Measurements from ENCODE around the gene DNAAF3. TPM values are rescaled to one million over a fixed set of nuclear protein-coding genes. Genes with fewer than 3 reads are reported as not detected.

DNAAF3 gene
- total RNA-seq, 2 experiments from 2014 or later = not detected

DNA sequence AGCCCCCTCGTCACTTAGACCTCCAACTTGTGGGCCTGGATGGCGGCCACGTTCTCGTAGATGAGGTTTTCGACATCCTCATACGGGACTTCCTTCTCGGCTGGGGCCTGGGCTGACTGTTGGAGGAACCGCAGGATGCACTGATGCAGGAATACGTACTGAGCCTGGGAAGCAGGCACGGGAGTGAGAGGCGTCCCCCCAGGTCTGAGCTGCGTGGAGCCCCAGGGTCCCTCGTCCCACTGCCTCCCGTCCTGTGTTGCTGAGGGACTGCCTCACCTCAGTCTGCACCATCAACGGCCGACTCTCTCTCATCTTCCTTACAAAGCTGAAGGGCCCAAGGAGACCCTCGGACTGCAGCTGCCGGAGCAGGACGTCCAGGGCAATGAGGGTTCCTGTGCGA is 15.3 kb upstream of the DNAAF3 start:
- intact Hi-C loops (cut with DNase I, micrococcal nuclease) = no loop called here
- no peak overlapping the region for H3K4me3 ChIP-seq (ENCODE audit: low read length)
- Mint-ChIP-seq H3K9me3 (no peaks in the 10 kb centered on the region), H3K4me3 (no peak overlapping the region), H3K4me1 (ENCODE audit: low read depth) (peaks cover 23% of the 10 kb centered on the region), H3K27ac (no peak overlapping the region), H3K27me3 (peaks cover 68% of the 10 kb centered on the region), H3K36me3 (ENCODE audit: low read depth) (no peaks in the 10 kb centered on the region)
- ATAC-seq (ENCODE audit: poor library complexity) = no peak
- peaks cover 52 to 54% of the 10 kb centered on the region in 2 experiments for H3K27me3 ChIP-seq (ENCODE audit: control insufficient read depth in 1 of 2, insufficient read depth in 2 of 2, low read length in 2 of 2)
- DNase-seq = no peak
- peaks cover 0 to 32% of the 10 kb centered on the region in 2 experiments for H3K9me3 ChIP-seq (ENCODE audit: control insufficient read depth in 1 of 2, insufficient read depth in 1 of 2, low read length in 2 of 2)
- no peaks in the 10 kb centered on the region for H3K36me3 ChIP-seq (ENCODE audit: insufficient read depth, low read length)
- H3K4me1 ChIP-seq (ENCODE audit: insufficient read depth, low read length) = peaks cover 27% of the 10 kb centered on the region
- no peak overlapping the region for H3K27ac ChIP-seq (ENCODE audit: low read depth in 1 of 2, low read length in 2 of 2)
- CTCF ChIA-PET = no interaction called here
- POLR2A ChIA-PET = no interaction called here
- TF ChIP-seq CTCF (IDR thresholded peaks at IDR 0.05) = no peak

DNA sequence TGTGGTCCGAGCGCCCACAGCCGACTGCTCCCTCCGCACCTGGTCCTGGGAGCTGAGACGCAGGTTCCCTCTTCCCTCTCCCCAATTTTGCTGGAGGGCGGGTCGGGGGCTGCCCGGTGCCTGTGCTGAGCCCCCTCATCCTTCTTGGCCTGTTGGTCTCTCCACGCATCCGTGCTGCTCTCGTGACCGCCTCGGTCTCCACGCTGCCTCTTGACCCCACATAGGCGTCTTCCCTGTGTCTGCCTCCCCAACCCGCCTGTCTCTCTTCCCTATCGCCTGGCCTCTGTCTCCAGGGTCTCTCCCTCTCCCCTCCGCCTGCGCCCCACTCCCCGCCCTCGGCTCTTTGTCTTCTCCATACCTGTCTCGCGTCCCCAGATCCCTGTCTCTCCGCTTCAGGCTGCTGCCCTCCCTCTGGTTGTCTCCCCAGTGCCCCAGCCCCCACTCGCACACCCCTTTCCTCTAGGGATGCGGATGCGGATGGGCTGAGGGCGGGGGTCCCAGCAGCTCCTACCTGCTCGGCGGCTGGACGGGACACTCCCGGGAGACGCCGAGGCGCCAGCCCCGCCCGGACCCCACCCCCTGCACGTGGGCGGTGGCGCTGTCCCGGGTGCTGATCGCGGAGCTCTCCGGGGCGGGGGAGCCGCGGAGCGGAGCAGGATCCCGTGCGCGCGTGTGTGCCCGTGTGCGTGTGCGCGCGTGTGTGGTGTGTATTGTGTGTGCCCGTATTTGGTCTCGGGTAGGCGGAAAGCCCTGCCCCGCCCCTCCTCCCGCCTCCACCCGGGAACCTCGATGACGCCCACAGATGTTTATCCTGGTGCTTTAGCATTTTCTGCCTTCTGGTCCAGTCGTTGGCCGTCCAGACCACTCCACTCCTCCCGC is 13.4 kb upstream of the DNAAF3 start, which contains the start of gene SYT5:
SYT5 (minus strand) TSS at position 684 of the 879 bp plus-strand sequence. CDS start 1,248 bp downstream, outside the sequence.
- peaks cover 28% of the 10 kb centered on the region for H3K4me1 Mint-ChIP-seq (ENCODE audit: low read depth)
- TF ChIP-seq CTCF (IDR thresholded peaks at IDR 0.05) = no peak
- H3K27me3 Mint-ChIP-seq = peaks cover 79% of the 10 kb centered on the region
- no peaks in the 10 kb centered on the region for H3K9me3 Mint-ChIP-seq
- H3K4me3 ChIP-seq (ENCODE audit: low read length) = peak within 1 kb of the TSS; percentile 46
- ATAC-seq (ENCODE audit: poor library complexity) (peak; percentile 47), DNase-seq (peak; percentile 38 to 81 (median 56))
- H3K27ac ChIP-seq (ENCODE audit: low read depth in 1 of 2, low read length in 2 of 2) = no peak within 1 kb of the TSS
- peaks cover 69% of the 10 kb centered on the region in 2 experiments for H3K27me3 ChIP-seq (ENCODE audit: control insufficient read depth in 1 of 2, insufficient read depth in 2 of 2, low read length in 2 of 2)
- peak within 1 kb of the TSS; percentile 42 for H3K27ac Mint-ChIP-seq
- peaks cover 0 to 44% of the 10 kb centered on the region in 2 experiments for H3K9me3 ChIP-seq (ENCODE audit: control insufficient read depth in 1 of 2, insufficient read depth in 1 of 2, low read length in 2 of 2)
- peaks cover 27% of the 10 kb centered on the region for H3K4me1 ChIP-seq (ENCODE audit: insufficient read depth, low read length)
- H3K36me3 Mint-ChIP-seq (ENCODE audit: low read depth) = no peaks in the 10 kb centered on the region
- CTCF ChIA-PET = interaction anchor here (1.0 kb wide), 1 partner anchor 324 kb away, joined by 3 read pairs; no protein-coding TSS in a partner anchor
- POLR2A ChIA-PET = interaction anchor here (0.9 to 3.0 kb wide), 4 partner anchors 80 to 297 kb away, joined by 3 to 9 read pairs (median 3); partner anchors contain the start of genes ISOC2, PPP6R1 and TMEM238
- peak within 1 kb of the TSS; percentile 68 for H3K4me3 Mint-ChIP-seq
- no peaks in the 10 kb centered on the region for H3K36me3 ChIP-seq (ENCODE audit: insufficient read depth, low read length)
- intact Hi-C loops (cut with DNase I, micrococcal nuclease) = loop anchor here (5.0 to 10.0 kb wide), 3 partner anchors 75 to 122 kb away; partner anchors contain the start of gene PPP6R1 (in 2 of the 2)

GRCh38 chr19:55178781-55179599 is 12.6 kb upstream of the DNAAF3 start:
- H3K4me3 ChIP-seq (ENCODE audit: low read length) = peak overlapping the region; percentile 46
- Mint-ChIP-seq H3K36me3 (ENCODE audit: low read depth) (no peaks in the 10 kb centered on the region), H3K4me1 (ENCODE audit: low read depth) (peaks cover 34% of the 10 kb centered on the region), H3K27me3 (peaks cover 88% of the 10 kb centered on the region), H3K27ac (peak overlapping the region; percentile 41), H3K9me3 (no peaks in the 10 kb centered on the region), H3K4me3 (peak overlapping the region; percentile 50)
- ATAC-seq (ENCODE audit: poor library complexity) (peak; percentile 80), DNase-seq (peak; percentile 82 to 98 (median 91))
- POLR2A ChIA-PET = interaction anchor here (0.9 to 3.0 kb wide), 3 partner anchors 80 to 283 kb away, joined by 3 to 9 read pairs (median 3); partner anchors contain the start of genes ISOC2, PPP6R1 and TMEM238
- TF ChIP-seq CTCF (IDR thresholded peaks at IDR 0.05) = no peak
- H3K27ac ChIP-seq (ENCODE audit: low read depth in 1 of 2, low read length in 2 of 2) = no peak overlapping the region
- intact Hi-C loops (cut with DNase I, micrococcal nuclease) = loop anchor here (5.0 to 10.0 kb wide), 3 partner anchors 76 to 123 kb away; partner anchors contain the start of gene PPP6R1 (in 2 of the 2)
- H3K36me3 ChIP-seq (ENCODE audit: insufficient read depth, low read length) = no peaks in the 10 kb centered on the region
- CTCF ChIA-PET = interaction anchor here (0.9 to 1.0 kb wide), 2 partner anchors 18 to 325 kb away, joined by 3 read pairs; no protein-coding TSS in a partner anchor
- H3K4me1 ChIP-seq (ENCODE audit: insufficient read depth, low read length) = peaks cover 35% of the 10 kb centered on the region
- H3K9me3 ChIP-seq (ENCODE audit: control insufficient read depth in 1 of 2, insufficient read depth in 1 of 2, low read length in 2 of 2) = peaks cover 0 to 50% of the 10 kb centered on the region in 2 experiments
- H3K27me3 ChIP-seq (ENCODE audit: control insufficient read depth in 1 of 2, insufficient read depth in 2 of 2, low read length in 2 of 2) = peaks cover 77 to 78% of the 10 kb centered on the region in 2 experiments

All from CD4-positive, alpha-beta T cell (primary cell).